ENCODE data around the gene LRRC59. TPM values are rescaled to one million over a fixed set of nuclear protein-coding genes. Genes with fewer than 3 reads are reported as not detected.

LRRC59 gene
- total RNA-seq, 3 donors from 2014 or later (not counting 1 experiment from before 2014, with no cell fraction given), result 55.6 to 62.7 (median 56.0) TPM

- no peaks in the 10 kb centered on the region for H3K9me3 Mint-ChIP-seq
- no peak overlapping the region for H3K27ac Mint-ChIP-seq
- Histone ChIP-seq H3K27me3 (ENCODE audit: control insufficient read depth, insufficient read depth, low read length) (no peaks in the 10 kb centered on the region), H3K4me3 (ENCODE audit: low read length) (no peak overlapping the region), H3K9me3 (ENCODE audit: control insufficient read depth, insufficient read depth, low read length) (no peaks in the 10 kb centered on the region), H3K4me1 (ENCODE audit: control insufficient read depth, insufficient read depth, low read length) (no peaks in the 10 kb centered on the region), H3K36me3 (ENCODE audit: control insufficient read depth, insufficient read depth, low read length) (no peaks in the 10 kb centered on the region), H3K27ac (ENCODE audit: low read length) (no peak overlapping the region)
- no peak for TF ChIP-seq CTCF (IDR thresholded peaks at IDR 0.05)
- H3K4me3 Mint-ChIP-seq, result no peak overlapping the region
- H3K27me3 Mint-ChIP-seq (ENCODE audit: low read depth in 2 of 2), result no peaks in the 10 kb centered on the region
- WGBS (ENCODE audit: insufficient coverage), result 100% methylated on average over 2 of the region's 3 CpGs
- H3K36me3 Mint-ChIP-seq, result no peaks in the 10 kb centered on the region
- intact Hi-C loops (cut with micrococcal nuclease), result no loop called here
- ATAC-seq (no peak), DNase-seq (no peak)
- H3K4me1 Mint-ChIP-seq, result peaks cover 0 to 5% of the 10 kb centered on the region in 2 donors
Measured at GRCh38 chr17:50443505-50443974, 46.2 kb upstream of the LRRC59 start.

GRCh38 chr17:50440838-50441829 is 43.8 kb upstream of the LRRC59 start:
- H3K4me3 Mint-ChIP-seq, result no peak overlapping the region
- H3K4me1 Mint-ChIP-seq, result no peaks in the 10 kb centered on the region
- H3K36me3 Mint-ChIP-seq, result no peaks in the 10 kb centered on the region
- no peaks in the 10 kb centered on the region for H3K36me3 ChIP-seq (ENCODE audit: control insufficient read depth, insufficient read depth, low read length)
- no peak overlapping the region for H3K27ac Mint-ChIP-seq
- no peaks in the 10 kb centered on the region for H3K27me3 ChIP-seq (ENCODE audit: control insufficient read depth, insufficient read depth, low read length)
- ATAC-seq (no peak), DNase-seq (no peak)
- no peaks in the 10 kb centered on the region for H3K27me3 Mint-ChIP-seq (ENCODE audit: low read depth in 2 of 2)
- 93% methylated on average over 9 of the region's 10 CpGs for WGBS (ENCODE audit: insufficient coverage)
- no peak overlapping the region for H3K27ac ChIP-seq (ENCODE audit: low read length)
- no peaks in the 10 kb centered on the region for H3K9me3 Mint-ChIP-seq
- no peak for TF ChIP-seq CTCF (IDR thresholded peaks at IDR 0.05)
- H3K4me3 ChIP-seq (ENCODE audit: low read length), result no peak overlapping the region
- no peaks in the 10 kb centered on the region for H3K4me1 ChIP-seq (ENCODE audit: control insufficient read depth, insufficient read depth, low read length)
- intact Hi-C loops (cut with micrococcal nuclease), result no loop called here
- H3K9me3 ChIP-seq (ENCODE audit: control insufficient read depth, insufficient read depth, low read length), result no peaks in the 10 kb centered on the region

- no peaks in the 10 kb centered on the region for H3K27me3 Mint-ChIP-seq (ENCODE audit: low read depth in 2 of 2)
- Histone ChIP-seq H3K9me3 (ENCODE audit: control insufficient read depth, insufficient read depth, low read length) (no peaks in the 10 kb centered on the region), H3K36me3 (ENCODE audit: control insufficient read depth, insufficient read depth, low read length) (no peaks in the 10 kb centered on the region), H3K27me3 (ENCODE audit: control insufficient read depth, insufficient read depth, low read length) (no peaks in the 10 kb centered on the region), H3K4me1 (ENCODE audit: control insufficient read depth, insufficient read depth, low read length) (no peaks in the 10 kb centered on the region), H3K27ac (ENCODE audit: low read length) (no peak overlapping the region), H3K4me3 (ENCODE audit: low read length) (no peak overlapping the region)
- DNase-seq (no peak), ATAC-seq (no peak)
- H3K27ac Mint-ChIP-seq, result no peak overlapping the region
- H3K36me3 Mint-ChIP-seq, result no peaks in the 10 kb centered on the region
- H3K9me3 Mint-ChIP-seq, result no peaks in the 10 kb centered on the region
- WGBS (ENCODE audit: insufficient coverage), result 90% methylated on average over 4 of the region's 4 CpGs
- no peak overlapping the region for H3K4me3 Mint-ChIP-seq
- intact Hi-C loops (cut with micrococcal nuclease), result no loop called here
- TF ChIP-seq CTCF (IDR thresholded peaks at IDR 0.05), result no peak
- no peaks in the 10 kb centered on the region for H3K4me1 Mint-ChIP-seq
Measured at GRCh38 chr17:50440172-50440837, 43.0 kb upstream of the LRRC59 start.
